ENCODE measurements around the gene SPN. TPM values are rescaled to one million over a fixed set of nuclear protein-coding genes. Genes with fewer than 3 reads are reported as not detected.
A peak's percentile ranks its signal among the peaks of the same experiment; 100 is the strongest.

SPN gene
- total and polyA plus RNA-seq, 2 of the 4 experiments (the other 2 are of a cell fraction), result not detected

DNA sequence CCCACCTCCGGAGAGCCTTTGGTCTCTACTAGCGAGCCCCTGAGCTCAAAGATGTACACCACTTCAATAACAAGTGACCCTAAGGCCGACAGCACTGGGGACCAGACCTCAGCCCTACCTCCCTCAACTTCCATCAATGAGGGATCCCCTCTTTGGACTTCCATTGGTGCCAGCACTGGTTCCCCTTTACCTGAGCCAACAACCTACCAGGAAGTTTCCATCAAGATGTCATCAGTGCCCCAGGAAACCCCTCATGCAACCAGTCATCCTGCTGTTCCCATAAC is 702 bp downstream of the SPN start:
- H3K27ac ChIP-seq (ENCODE audit: insufficient read depth, low read length), result no peak overlapping the region
- H3K9me1 ChIP-seq (ENCODE audit: insufficient read depth, low read length), result peaks cover 2% of the 10 kb centered on the region; the same call in 1 of the 2 replicates
- no peak overlapping the region for H2BK120ac ChIP-seq (ENCODE audit: low read depth, low read length)
- no peaks in the 10 kb centered on the region for H3K9me3 ChIP-seq (ENCODE audit: control insufficient read depth, insufficient read depth, low read length)
- no peaks in the 10 kb centered on the region for H3K36me3 ChIP-seq (ENCODE audit: control insufficient read depth, insufficient read depth, low read length)
- TF ChIP-seq NFE2L2 (IDR thresholded peaks at IDR 0.05; ENCODE audit: low read depth, low read length) (no peak), MAZ (IDR thresholded peaks at IDR 0.05; ENCODE audit: borderline replicate concordance, low read depth, low read length) (no peak), CHD1 (IDR thresholded peaks at IDR 0.05; ENCODE audit: low read depth, low read length) (no peak), CEBPB (IDR thresholded peaks at IDR 0.05; ENCODE audit: low read depth, low read length) (no peak), RCOR1 (IDR thresholded peaks at IDR 0.05; ENCODE audit: insufficient replicate concordance, low read length) (no peak), SMC3 (IDR thresholded peaks at IDR 0.05; ENCODE audit: low read depth, low read length) (no peak), MAFK (IDR thresholded peaks at IDR 0.05; ENCODE audit: low read depth, low read length) (no peak), BHLHE40 (IDR thresholded peaks at IDR 0.05; ENCODE audit: low read depth, low read length) (no peak), RAD21 (IDR thresholded peaks at IDR 0.05; ENCODE audit: low read length) (no peak)
- TF ChIP-seq, protein P1, sequence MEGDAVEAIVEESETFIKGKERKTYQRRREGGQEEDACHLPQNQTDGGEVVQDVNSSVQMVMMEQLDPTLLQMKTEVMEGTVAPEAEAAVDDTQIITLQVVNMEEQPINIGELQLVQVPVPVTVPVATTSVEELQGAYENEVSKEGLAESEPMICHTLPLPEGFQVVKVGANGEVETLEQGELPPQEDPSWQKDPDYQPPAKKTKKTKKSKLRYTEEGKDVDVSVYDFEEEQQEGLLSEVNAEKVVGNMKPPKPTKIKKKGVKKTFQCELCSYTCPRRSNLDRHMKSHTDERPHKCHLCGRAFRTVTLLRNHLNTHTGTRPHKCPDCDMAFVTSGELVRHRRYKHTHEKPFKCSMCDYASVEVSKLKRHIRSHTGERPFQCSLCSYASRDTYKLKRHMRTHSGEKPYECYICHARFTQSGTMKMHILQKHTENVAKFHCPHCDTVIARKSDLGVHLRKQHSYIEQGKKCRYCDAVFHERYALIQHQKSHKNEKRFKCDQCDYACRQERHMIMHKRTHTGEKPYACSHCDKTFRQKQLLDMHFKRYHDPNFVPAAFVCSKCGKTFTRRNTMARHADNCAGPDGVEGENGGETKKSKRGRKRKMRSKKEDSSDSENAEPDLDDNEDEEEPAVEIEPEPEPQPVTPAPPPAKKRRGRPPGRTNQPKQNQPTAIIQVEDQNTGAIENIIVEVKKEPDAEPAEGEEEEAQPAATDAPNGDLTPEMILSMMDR (conservative IDR thresholded peaks at IDR 0.05; ENCODE audit: low read depth, low read length), result no peak
- TF ChIP-seq, protein P2, sequence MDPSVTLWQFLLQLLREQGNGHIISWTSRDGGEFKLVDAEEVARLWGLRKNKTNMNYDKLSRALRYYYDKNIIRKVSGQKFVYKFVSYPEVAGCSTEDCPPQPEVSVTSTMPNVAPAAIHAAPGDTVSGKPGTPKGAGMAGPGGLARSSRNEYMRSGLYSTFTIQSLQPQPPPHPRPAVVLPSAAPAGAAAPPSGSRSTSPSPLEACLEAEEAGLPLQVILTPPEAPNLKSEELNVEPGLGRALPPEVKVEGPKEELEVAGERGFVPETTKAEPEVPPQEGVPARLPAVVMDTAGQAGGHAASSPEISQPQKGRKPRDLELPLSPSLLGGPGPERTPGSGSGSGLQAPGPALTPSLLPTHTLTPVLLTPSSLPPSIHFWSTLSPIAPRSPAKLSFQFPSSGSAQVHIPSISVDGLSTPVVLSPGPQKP (IDR thresholded peaks at IDR 0.05; ENCODE audit: borderline replicate concordance, low read depth, low read length), result no peak
- no peak for ATAC-seq (ENCODE audit: low read depth)
- dilution Hi-C loops (cut with HindIII; ENCODE audit: low sequenced_read_pairs, unreplicated experiment), result no loop called here
- no TSS peak for BruUV-seq (replicated peaks)
- no peak overlapping the region for H2BK15ac ChIP-seq (ENCODE audit: low read depth, low read length)
- H2AK5ac ChIP-seq (ENCODE audit: low read depth, low read length), result no peak overlapping the region
- WGBS, 2 experiments (ENCODE audit: extremely low coverage in 2 of 2, insufficient read length in 1 of 2), result no CpG with 5 or more reads among the region's 3 CpGs
- H3K9ac ChIP-seq (ENCODE audit: low read depth, low read length), result no peak overlapping the region
- ChIA-PET POLR2A (ENCODE audit: unreplicated experiment) (no interaction called here), CTCF (no interaction called here)
- no peak overlapping the region for H3K14ac ChIP-seq (replicated peaks; ENCODE audit: low read depth, low read length)
- no peak overlapping the region for H3K4me2 ChIP-seq (ENCODE audit: low read depth, low read length)
- no peak overlapping the region for H2BK5ac ChIP-seq (ENCODE audit: low read depth, low read length, poor library complexity, severe bottlenecking)
- DNase-seq, result no peak
- H4K20me1 ChIP-seq (ENCODE audit: insufficient read depth, low read length), result no peaks in the 10 kb centered on the region
- intact Hi-C loops (cut with micrococcal nuclease), result no loop called here
- H3K18ac ChIP-seq (ENCODE audit: low read depth, low read length), result no peak overlapping the region
- no peak overlapping the region for H2BK20ac ChIP-seq (ENCODE audit: low read depth, low read length)
- no peak overlapping the region for H3K4ac ChIP-seq (ENCODE audit: low read depth, low read length)
- H3K23ac ChIP-seq (ENCODE audit: low read depth, low read length), result no peak overlapping the region
- H2AK9ac ChIP-seq (replicated peaks; ENCODE audit: low read depth, low read length, poor library complexity), result no peak overlapping the region
- H4K8ac ChIP-seq (ENCODE audit: low read depth in 2 of 2, low read length in 2 of 2), result no peak overlapping the region
- in situ Hi-C loops (cut with MboI; ENCODE audit: low sequenced_read_pairs), result no loop called here
- no peak overlapping the region for H4K91ac ChIP-seq (ENCODE audit: insufficient read depth, low read depth, low read length)
- H3K27me3 ChIP-seq (ENCODE audit: control insufficient read depth, insufficient read depth, low read length), result peaks cover 12% of the 10 kb centered on the region; the same call in 1 of the 2 replicates
- H3K4me3 ChIP-seq (ENCODE audit: insufficient read depth, low read depth, low read length), result no peak overlapping the region
- H3K4me1 ChIP-seq (ENCODE audit: control insufficient read depth, insufficient read depth, low read length), result no peaks in the 10 kb centered on the region; the same call in 1 of the 2 replicates
- H3K79me1 ChIP-seq (ENCODE audit: low read depth in 1 of 2, low read length in 2 of 2), result no peaks in the 10 kb centered on the region
- H4K5ac ChIP-seq (ENCODE audit: low read depth, low read length), result no peak overlapping the region
- H3K56ac ChIP-seq (ENCODE audit: extremely low read depth, insufficient read depth, low read length), result no peak overlapping the region
- H2AFZ ChIP-seq (replicated peaks; ENCODE audit: low read length, poor library complexity), result peak overlapping the region; percentile 43

Data from IMR-90 (cell line).